ENCODE results near the gene PPP2R2C.

GRCh38 chr4:6383009-6383404 is 89.4 kb downstream of the PPP2R2C start:
- no peak for TF ChIP-seq CTCF (IDR thresholded peaks at IDR 0.05)
- no peak for TF ChIP-seq SIN3A (IDR thresholded peaks at IDR 0.05; ENCODE audit: borderline replicate concordance, insufficient read depth, low read depth, low read length)
